ENCODE measurements around the gene STK39. TPM values are rescaled to one million over a fixed set of nuclear protein-coding genes. Genes with fewer than 3 reads are reported as not detected.

The STK39 gene
- total and polyA plus RNA-seq, 2 donors (not counting 1 experiment from before 2014, with no cell fraction given), result 2.3 to 14.6 TPM

- H3K79me2 ChIP-seq (ENCODE audit: control insufficient read depth, insufficient read depth, low read length), result no peaks in the 10 kb centered on the region
- WGBS (ENCODE audit: insufficient coverage), result 88% methylated on average over 2 of the region's 3 CpGs
Measured at GRCh38 chr2:168155046-168155445, 92.3 kb downstream of the STK39 start.

More at GRCh38 chr2:168155046-168155445, 92.3 kb downstream of the STK39 start:
- no peaks in the 10 kb centered on the region for H3K9me3 ChIP-seq (ENCODE audit: control extremely low read depth in 1 of 3, control insufficient read depth in 2 of 3, insufficient read depth in 1 of 3, low read length in 2 of 3)
- POLR2A ChIA-PET, result no interaction called here
- no peak for TF ChIP-seq EZH2 (IDR thresholded peaks at IDR 0.05; ENCODE audit: borderline replicate concordance, insufficient read depth, low read depth, low read length, poor library complexity, severe bottlenecking)
- TF ChIP-seq CTCF (IDR thresholded peaks at IDR 0.05), result no peak
- Mint-ChIP-seq H3K27ac (no peak overlapping the region), H3K4me1 (no peaks in the 10 kb centered on the region), H3K4me3 (no peak overlapping the region), H3K27me3 (no peaks in the 10 kb centered on the region), H3K9me3 (ENCODE audit: insufficient read depth) (no peaks in the 10 kb centered on the region)
- H3K27ac ChIP-seq (ENCODE audit: low read length in 2 of 2), result no peak overlapping the region
- no peak overlapping the region for H2AFZ ChIP-seq (ENCODE audit: insufficient read depth, low read depth, low read length, poor library complexity, severe bottlenecking)
- H3K4me3 ChIP-seq (ENCODE audit: control extremely low read depth in 1 of 5, extremely low read depth in 1 of 5, insufficient read depth in 1 of 5, low read depth in 2 of 5, low read length in 4 of 5), result no peak overlapping the region
- intact Hi-C loops (cut with micrococcal nuclease), result no loop called here
- CTCF ChIA-PET, result interaction anchor here (3.1 kb wide), 1 partner anchor 36 kb away, joined by 9 read pairs; no protein-coding TSS in a partner anchor
- no peaks in the 10 kb centered on the region for H3K4me1 ChIP-seq (ENCODE audit: control insufficient read depth in 2 of 2, insufficient read depth in 2 of 2, low read length in 2 of 2)
- no peak overlapping the region for H3K9ac ChIP-seq (ENCODE audit: low read length)
- H3K27me3 ChIP-seq (replicated peaks in 1 of 4; ENCODE audit: control extremely low read depth in 1 of 4, control insufficient read depth in 3 of 4, insufficient read depth in 4 of 4, low read length in 3 of 4), result no peaks in the 10 kb centered on the region
- DNase-seq, result no peak
- no peak overlapping the region for H3K4me2 ChIP-seq (replicated peaks; ENCODE audit: low read depth, low read length, poor library complexity, severe bottlenecking)
- ATAC-seq (ENCODE audit: low read depth), result no peak
- H4K20me1 ChIP-seq (ENCODE audit: control insufficient read depth, insufficient read depth, low read length, poor library complexity, severe bottlenecking), result no peaks in the 10 kb centered on the region
- H3K36me3 ChIP-seq (replicated peaks in 1 of 2; ENCODE audit: control extremely low read depth in 1 of 2, control insufficient read depth in 1 of 2, extremely low read depth in 1 of 2, insufficient read depth in 2 of 2, low read length in 1 of 2), result peaks cover 0 to 5% of the 10 kb centered on the region in 2 experiments

All from B cell (primary cell).